T-helper 2 cell treated with Interferon-gamma antibody and Interleukin-4, amounts not matched to agents 100 ng/mL and 5 ng/mL, for 36 hours (primary cell): ENCODE data around the gene GPR15. TPM values are rescaled to one million over a fixed set of nuclear protein-coding genes. Genes with fewer than 3 reads are reported as not detected.

Experiments used
- intact Hi-C: fragments of 100-400 bp; cut with micrococcal nuclease; formaldehyde crosslinking; loops from one replicate; pipeline ENCODE4 v1.15.1; 2023
- total RNA-seq: library from RNA; stranded (reverse); gene quantifications from 2 replicates; pipeline ENCODE4 v1.2.3, GENCODE V29; 2022

The GPR15 gene
- total RNA-seq, 1 donor from 2014 or later = 46.8 TPM

GRCh38 chr3:98556164-98557130 lies 24.7 kb downstream of the GPR15 start:
- intact Hi-C loops = loop anchor here (1.0 to 10.0 kb wide), 9 partner anchors 10 to 1846 kb away; partner anchors contain the start of genes CLDND1, CPOX, CRYBG3 and LNP1

GRCh38 chr3:98557324-98558010 lies 25.7 kb downstream of the GPR15 start:
- intact Hi-C loops = loop anchor here (1.0 to 10.0 kb wide), 3 partner anchors 17 to 1845 kb away; partner anchors contain the start of genes CRYBG3, LNP1 and TOMM70

- intact Hi-C loops = loop anchor here (5.0 to 10.0 kb wide), 2 partner anchors 733 to 1844 kb away; partner anchors contain the start of genes CRYBG3, LNP1 and TOMM70
Observed at GRCh38 chr3:98558100-98558827, 26.5 kb downstream of the GPR15 start.

- intact Hi-C loops = loop anchor here (5.0 to 10.0 kb wide), 2 partner anchors 735 to 1843 kb away; partner anchors contain the start of genes CRYBG3, LNP1 and TOMM70
Observed at GRCh38 chr3:98559769-98560168, 28.0 kb downstream of the GPR15 start.

GRCh38 chr3:98560911-98561310 lies 29.1 kb downstream of the GPR15 start:
- intact Hi-C loops = no loop called here

- intact Hi-C loops = loop anchor here (1.0 kb wide), 1 partner anchor 22 kb away; no protein-coding TSS in a partner anchor
Observed at GRCh38 chr3:98561727-98562521, 30.1 kb downstream of the GPR15 start.

GRCh38 chr3:98563661-98564281 lies 32.0 kb downstream of the GPR15 start:
- intact Hi-C loops = no loop called here

- intact Hi-C loops = no loop called here
Observed at GRCh38 chr3:98564282-98565005, 32.7 kb downstream of the GPR15 start.

GRCh38 chr3:98565237-98565643 lies 33.5 kb downstream of the GPR15 start:
- intact Hi-C loops = no loop called here

GRCh38 chr3:98565843-98566242 lies 34.1 kb downstream of the GPR15 start:
- intact Hi-C loops = no loop called here

- intact Hi-C loops = loop anchor here (1.0 kb wide), 1 partner anchor 11 kb away; no protein-coding TSS in a partner anchor
Observed at GRCh38 chr3:98567666-98568270, 36.0 kb downstream of the GPR15 start.

- intact Hi-C loops = no loop called here
Observed at GRCh38 chr3:98568402-98568801, 36.6 kb downstream of the GPR15 start.

- intact Hi-C loops = loop anchor here (1.0 to 5.0 kb wide), 7 partner anchors 17 to 534 kb away; partner anchors contain the start of genes CLDND1 and CPOX
Observed at GRCh38 chr3:98573181-98573728, 41.5 kb downstream of the GPR15 start.

GRCh38 chr3:98574132-98574531 lies 42.4 kb downstream of the GPR15 start:
- intact Hi-C loops = loop anchor here (5.0 kb wide), 3 partner anchors 232 to 387 kb away; no protein-coding TSS in a partner anchor

- intact Hi-C loops = no loop called here
Observed at GRCh38 chr3:98577178-98577895, 45.6 kb downstream of the GPR15 start.

GRCh38 chr3:98580401-98581386 lies 48.9 kb downstream of the GPR15 start:
- intact Hi-C loops = no loop called here
